Activated CD8-positive, alpha-beta memory T cell treated with anti-CD3 and anti-CD28 coated beads, Interleukin-2, amount 50 U/mL, for 24 hours (primary cell): ENCODE measurements around the gene ZNF839.

Experiments
- DNase-seq: peaks from one replicate; pipeline ENCODE4 v3.0.0-alpha.2; 2020; ENCODE audit errors: extremely low read depth

Gene ZNF839

DNA sequence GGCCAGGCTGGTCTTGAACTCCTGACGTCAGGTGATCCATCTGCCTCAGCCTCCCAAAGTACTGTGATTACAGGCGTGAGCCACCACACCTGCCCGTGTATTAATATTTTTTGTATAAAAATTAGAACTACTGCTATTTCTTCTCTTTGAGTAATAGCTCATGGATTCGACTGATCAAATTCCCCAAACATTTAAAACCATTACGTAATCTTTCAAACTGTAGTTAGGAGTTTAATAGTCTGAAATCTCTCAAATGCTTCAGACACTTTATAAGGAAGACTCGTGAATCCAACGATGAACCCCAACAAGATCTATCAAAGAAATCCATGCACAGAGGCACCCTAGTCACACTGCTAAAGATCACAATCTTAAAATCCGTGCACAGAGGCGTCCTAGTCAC, 59.3 kb downstream of the ZNF839 start:
- no peak for DNase-seq

DNA sequence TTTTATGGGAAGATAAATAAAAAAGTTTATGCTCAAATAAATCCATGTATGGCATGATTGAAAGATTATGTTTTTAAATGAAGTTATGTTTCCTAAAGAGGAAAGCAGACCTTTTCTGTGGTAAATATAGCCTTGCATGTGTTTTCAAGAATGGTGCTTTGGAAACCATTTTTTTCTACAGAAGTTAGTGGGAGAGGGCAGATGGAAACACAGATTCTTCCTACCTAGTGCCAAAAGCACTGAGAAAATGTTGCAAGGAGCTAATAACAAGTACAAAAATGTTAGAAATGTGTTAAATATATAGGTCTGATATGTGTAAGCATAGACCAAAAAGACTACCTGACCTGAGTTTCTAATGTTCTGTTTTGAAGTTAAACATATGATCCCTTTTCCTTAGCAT, 67.5 kb downstream of the ZNF839 start:
- DNase-seq = no peak

DNA sequence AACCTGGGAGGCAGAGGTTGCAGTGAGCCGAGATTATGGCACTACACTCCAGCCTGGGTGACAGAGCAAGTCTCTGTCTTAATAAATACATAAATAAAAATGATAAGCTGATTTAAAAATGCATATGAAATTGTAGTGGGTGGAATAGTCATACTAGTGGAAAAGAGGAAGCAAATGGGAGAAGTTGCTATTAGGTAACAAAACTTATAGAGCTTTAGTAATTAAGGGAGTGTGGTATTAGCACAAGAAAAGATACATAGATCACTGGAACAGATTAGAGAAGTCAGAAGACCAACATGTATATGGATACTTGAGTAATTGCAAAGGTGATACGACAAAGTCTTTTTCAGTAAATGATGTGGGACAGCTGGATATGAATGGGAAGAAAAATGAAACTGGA, 69.7 kb downstream of the ZNF839 start:
- DNase-seq = no peak

DNA sequence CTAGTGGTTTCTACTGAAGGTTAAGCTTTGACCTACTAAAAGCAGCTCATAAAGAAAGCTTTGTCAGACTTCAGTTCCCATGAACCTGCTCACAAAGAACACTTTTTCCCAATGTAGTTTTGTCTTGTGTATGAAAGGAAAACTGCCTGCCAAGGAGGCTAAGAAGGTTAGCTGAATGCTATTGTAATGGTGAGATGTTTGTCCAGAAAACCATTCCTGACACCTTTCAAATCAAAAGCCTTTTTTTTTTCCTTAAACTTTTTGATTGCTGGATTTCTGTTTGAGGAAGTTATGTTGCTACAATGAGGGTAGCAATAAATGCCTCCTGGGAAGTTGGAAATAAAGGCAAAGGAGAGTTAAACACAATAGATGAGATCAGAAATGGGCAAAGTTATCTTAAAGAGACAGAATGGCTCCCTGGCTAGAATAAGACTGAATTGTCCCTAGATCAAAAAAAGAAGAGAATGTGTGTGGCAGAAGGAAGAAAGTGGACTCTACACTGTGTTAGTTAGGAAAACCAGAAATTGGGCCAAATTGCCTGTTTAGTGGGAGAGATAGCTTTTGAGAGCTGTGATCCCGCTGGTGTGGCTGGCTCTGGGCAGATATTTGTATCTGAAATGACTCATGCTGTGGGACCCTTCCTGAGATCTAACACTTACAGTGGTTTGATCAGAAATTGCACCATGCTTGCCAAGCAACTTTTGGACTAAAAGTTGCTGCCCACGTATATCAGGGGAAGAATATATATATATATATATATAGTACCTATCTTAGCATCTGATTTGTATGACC, 70.7 kb downstream of the ZNF839 start:
- no peak for DNase-seq
